IPS DF 6.9 (cell line): Measurements from ENCODE around the gene ROPN1L.
"Not testable (repeated sequence)": the region's sequence is repeated elsewhere in the genome, so short reads cannot be mapped to it uniquely, and the experiment has no call there.

Source experiments
- DNase-seq: peaks from one replicate; pipeline ENCODE4 v3.0.0-alpha.2; 2013; ENCODE audit warnings: low read depth, low spot score
- H3K27ac ChIP-seq: one replicate; pipeline ENCODE4 v1.5.1; 2013; ENCODE audit warnings: low read length, control low read depth
- H3K27me3 ChIP-seq: 2 replicates; pipeline ENCODE4 v1.6.1; 2013; ENCODE audit warnings: mild to moderate bottlenecking, low read length; ENCODE audit not compliant: control insufficient read depth, insufficient read depth
- H3K36me3 ChIP-seq: 2 replicates; pipeline ENCODE4 v1.6.1; 2013; ENCODE audit warnings: low read length; ENCODE audit not compliant: control insufficient read depth, insufficient read depth
- H3K4me1 ChIP-seq: 2 replicates; pipeline ENCODE4 v1.6.1; 2013; ENCODE audit warnings: low read length; ENCODE audit not compliant: control insufficient read depth, insufficient read depth
- H3K4me3 ChIP-seq: 2 replicates; pipeline ENCODE4 v1.5.1; 2013; ENCODE audit warnings: mild to moderate bottlenecking, low read length
- H3K9me3 ChIP-seq: 2 replicates; pipeline ENCODE4 v1.6.1; 2013; ENCODE audit warnings: low read length, inconsistent platforms; ENCODE audit not compliant: control insufficient read depth, insufficient read depth
- WGBS: extraction: QIAGEN DNeasy Blood & Tissue Kit; methylation state at CpG from one replicate; pipeline ENCODE4 v1.1.7; 2013; ENCODE audit warnings: mixed read lengths, missing lambda C conversion rate; ENCODE audit not compliant: insufficient read length, insufficient coverage; 5-methylcytosine and 5-hydroxymethylcytosine counted together

The ROPN1L gene

DNA sequence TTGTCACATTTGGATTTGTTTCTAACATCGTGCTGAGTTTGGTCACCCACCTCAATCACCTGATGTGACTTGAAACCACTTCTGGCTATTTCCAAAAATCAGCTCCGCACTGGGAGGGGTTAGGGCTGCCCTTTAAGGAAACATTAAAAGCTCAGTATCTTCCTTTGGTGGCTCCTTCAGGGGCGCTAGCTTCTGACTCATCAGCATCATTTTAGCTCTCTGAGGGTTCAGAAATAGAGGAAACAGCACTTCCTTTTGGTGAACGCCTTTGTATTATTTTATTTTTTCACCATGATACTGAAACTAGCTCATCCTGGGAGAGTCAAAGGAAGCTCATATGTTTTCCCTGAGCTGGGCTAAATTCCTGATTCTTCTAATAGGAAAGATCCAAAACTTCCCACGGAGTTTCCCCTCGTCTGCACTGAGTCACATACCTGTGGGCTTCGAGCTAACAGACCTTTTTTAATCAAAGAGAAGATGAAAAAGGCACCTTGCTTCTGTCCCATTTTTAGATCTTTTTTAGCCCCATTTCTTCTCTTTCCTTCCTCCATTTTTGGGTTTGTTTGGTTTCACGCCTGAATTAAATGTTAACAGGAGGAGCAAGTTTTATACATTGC, 48.2 kb downstream of the ROPN1L start:
- H3K4me3 ChIP-seq: no peak overlapping the region
- H3K36me3 ChIP-seq: no peaks in the 10 kb centered on the region
- peaks cover 1% of the 10 kb centered on the region; the same call in 1 of the 2 replicates for H3K9me3 ChIP-seq
- no CpG with 5 or more reads among the region's 8 CpGs for WGBS
- no peak overlapping the region for H3K27ac ChIP-seq
- H3K27me3 ChIP-seq: no peaks in the 10 kb centered on the region
- H3K4me1 ChIP-seq: no peaks in the 10 kb centered on the region; the same call in 1 of the 2 replicates
- no peak for DNase-seq

DNA sequence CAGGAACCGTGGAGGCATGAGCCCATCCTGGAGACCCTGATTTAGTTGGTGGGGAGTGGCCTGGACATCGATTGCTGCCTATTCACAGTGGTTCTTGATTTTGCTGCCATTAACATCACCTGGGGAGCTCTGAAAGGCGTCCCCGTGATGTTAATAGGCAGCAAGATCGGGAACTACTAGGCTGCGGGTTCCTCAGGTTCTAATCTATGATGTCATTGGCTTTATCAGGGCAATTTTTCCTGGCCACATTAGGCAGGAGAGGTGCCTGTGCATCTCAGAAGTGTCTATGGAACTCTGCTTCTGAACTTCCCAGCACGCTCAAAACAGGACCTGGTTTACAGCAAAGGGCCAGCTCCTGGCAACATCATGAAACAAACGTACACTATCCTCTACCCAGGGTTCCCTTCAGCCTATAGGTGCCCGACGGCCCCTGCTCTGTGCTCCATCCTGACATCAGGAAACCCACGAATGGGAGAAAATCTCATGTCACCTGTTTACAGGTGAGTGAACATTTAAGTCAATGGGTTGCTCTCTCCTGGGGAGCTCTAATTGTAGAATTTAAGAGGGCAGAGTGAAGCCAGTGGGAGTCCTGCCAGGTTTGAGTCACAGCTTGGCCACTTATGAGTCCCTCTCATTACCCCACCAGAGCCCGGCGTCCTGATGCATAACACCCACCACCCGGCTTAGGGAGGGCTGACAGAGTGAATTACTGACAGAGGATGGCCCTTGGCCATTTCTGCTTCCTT, 49.4 kb downstream of the ROPN1L start:
- Histone ChIP-seq H3K27me3 (no peaks in the 10 kb centered on the region), H3K9me3 (peaks cover 1% of the 10 kb centered on the region; the same call in 1 of the 2 replicates), H3K36me3 (no peaks in the 10 kb centered on the region), H3K27ac (no peak overlapping the region), H3K4me3 (no peak overlapping the region), H3K4me1 (no peaks in the 10 kb centered on the region; the same call in 1 of the 2 replicates)
- no peak for DNase-seq
- no CpG with 5 or more reads among the region's 14 CpGs for WGBS

DNA sequence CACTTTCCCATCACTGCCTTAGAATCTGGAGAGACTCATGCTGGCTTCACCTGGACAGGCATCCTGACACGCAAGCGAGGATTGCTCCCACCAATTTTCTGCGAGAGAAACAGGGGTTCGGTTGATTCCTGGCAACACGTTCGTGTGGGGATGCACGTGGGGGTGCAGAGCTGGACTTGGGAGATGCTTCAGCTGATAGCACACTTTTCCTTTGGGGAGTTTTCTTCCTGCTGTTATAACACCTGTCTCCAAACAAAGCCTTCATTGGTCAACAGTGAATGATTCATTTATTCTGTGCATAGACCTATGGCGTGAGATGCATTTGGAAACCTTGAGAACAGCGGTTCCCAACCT, 50.0 kb downstream of the ROPN1L start:
- Histone ChIP-seq H3K4me1 (no peaks in the 10 kb centered on the region; the same call in 1 of the 2 replicates), H3K36me3 (no peaks in the 10 kb centered on the region), H3K27me3 (no peaks in the 10 kb centered on the region), H3K9me3 (peaks cover 1% of the 10 kb centered on the region; the same call in 1 of the 2 replicates), H3K27ac (no peak overlapping the region), H3K4me3 (no peak overlapping the region)
- no CpG with 5 or more reads among the region's 9 CpGs for WGBS
- DNase-seq: no peak

DNA sequence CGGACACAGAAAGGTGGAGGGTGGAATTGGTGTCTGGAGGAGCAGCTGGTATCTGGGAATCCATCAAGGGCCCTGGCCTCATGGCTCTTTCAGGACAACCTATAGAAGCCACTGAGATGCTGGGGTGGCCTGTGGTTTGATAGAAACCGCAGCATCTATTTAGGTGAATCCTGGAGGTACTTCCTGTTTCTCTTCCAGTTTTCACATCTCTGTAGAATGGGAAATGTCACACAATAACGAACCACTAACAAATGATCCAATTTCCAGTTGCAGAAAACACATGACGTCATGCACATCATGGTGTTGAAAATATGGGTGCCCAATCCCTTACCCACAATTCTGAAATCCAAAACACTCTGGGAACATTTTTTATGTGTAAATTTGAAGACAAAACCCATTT, 52.2 kb downstream of the ROPN1L start:
- Histone ChIP-seq H3K27me3 (no peaks in the 10 kb centered on the region), H3K36me3 (no peaks in the 10 kb centered on the region), H3K9me3 (peaks cover 1% of the 10 kb centered on the region; the same call in 1 of the 2 replicates), H3K4me1 (no peaks in the 10 kb centered on the region), H3K27ac (no peak overlapping the region), H3K4me3 (no peak overlapping the region)
- no peak for DNase-seq
- no CpG with 5 or more reads among the region's 4 CpGs for WGBS

DNA sequence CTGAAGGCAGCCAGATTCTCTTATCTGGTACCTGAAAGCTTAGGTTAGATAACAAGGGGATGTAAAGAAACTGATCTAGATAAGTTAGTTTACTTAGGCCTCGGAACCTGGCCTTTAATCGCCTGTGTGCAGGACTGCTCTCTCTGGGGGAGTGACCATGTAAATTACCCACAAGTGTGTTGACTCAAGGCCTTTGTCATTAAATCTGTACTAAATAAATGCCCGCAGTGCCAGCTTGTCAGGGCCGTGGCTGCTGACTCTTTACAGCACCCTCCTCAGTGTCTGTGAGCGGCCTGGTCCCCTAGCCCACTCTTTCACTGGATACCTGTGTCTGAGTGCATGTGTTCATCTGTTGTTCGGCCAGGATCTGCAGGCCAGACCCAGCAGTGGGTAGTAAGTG, 52.8 kb downstream of the ROPN1L start:
- H3K27me3 ChIP-seq, H3K9me3 ChIP-seq, H3K4me3 ChIP-seq, H3K4me1 ChIP-seq, H3K27ac ChIP-seq, H3K36me3 ChIP-seq, DNase-seq: not testable (repeated sequence)
- no CpG with 5 or more reads among the region's 6 CpGs for WGBS

DNA sequence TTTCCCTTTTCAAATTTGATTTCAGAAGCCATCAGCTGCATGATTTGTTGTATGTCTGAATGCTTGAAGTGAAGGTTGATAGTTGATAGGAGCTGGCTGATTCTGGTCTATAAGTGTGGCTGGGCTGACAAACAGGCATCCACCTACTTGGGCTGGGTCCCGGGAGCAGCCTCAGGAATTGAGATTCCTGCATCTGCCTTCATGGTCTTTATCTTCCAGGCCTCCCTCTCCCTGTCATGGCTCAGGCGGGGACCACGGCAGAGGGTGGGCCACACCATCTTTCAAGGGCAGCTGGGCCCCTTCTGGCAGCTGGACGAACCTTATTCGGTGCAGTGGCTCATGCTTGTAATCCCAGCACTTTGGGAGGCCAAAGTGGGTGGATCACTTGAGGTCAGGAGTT, 55.9 kb downstream of the ROPN1L start:
- no peak for DNase-seq
- H3K27ac ChIP-seq: no peak overlapping the region
- peaks cover 1% of the 10 kb centered on the region; the same call in 1 of the 2 replicates for H3K9me3 ChIP-seq
- no CpG with 5 or more reads among the region's 5 CpGs for WGBS
- no peak overlapping the region for H3K4me3 ChIP-seq
- H3K4me1 ChIP-seq: no peaks in the 10 kb centered on the region
- H3K27me3 ChIP-seq: no peaks in the 10 kb centered on the region
- no peaks in the 10 kb centered on the region for H3K36me3 ChIP-seq

DNA sequence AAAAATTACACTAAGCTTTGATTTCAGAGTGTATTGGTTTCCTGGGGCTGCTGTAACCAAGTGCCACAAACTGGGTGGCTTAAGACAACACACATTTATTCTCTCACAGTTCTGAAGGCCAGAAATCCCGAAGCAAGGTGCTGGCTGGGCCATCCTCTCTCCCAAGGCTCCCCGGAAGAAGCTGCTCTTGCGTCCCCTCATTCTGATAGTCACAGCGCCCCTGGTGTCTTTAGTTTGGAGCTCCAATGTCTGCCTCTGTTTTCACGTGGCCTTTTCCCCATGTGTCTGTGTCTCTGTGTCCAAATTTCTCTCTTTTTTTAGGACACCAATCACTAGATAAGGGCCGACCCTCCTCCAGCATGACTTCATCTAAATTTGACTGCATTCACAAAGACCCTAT, 56.7 kb downstream of the ROPN1L start:
- no CpG with 5 or more reads among the region's 6 CpGs for WGBS
- Histone ChIP-seq H3K4me1 (no peaks in the 10 kb centered on the region), H3K27me3 (no peaks in the 10 kb centered on the region), H3K9me3 (peaks cover 1% of the 10 kb centered on the region; the same call in 1 of the 2 replicates), H3K36me3 (no peaks in the 10 kb centered on the region), H3K4me3 (no peak overlapping the region), H3K27ac (no peak overlapping the region)
- no peak for DNase-seq

DNA sequence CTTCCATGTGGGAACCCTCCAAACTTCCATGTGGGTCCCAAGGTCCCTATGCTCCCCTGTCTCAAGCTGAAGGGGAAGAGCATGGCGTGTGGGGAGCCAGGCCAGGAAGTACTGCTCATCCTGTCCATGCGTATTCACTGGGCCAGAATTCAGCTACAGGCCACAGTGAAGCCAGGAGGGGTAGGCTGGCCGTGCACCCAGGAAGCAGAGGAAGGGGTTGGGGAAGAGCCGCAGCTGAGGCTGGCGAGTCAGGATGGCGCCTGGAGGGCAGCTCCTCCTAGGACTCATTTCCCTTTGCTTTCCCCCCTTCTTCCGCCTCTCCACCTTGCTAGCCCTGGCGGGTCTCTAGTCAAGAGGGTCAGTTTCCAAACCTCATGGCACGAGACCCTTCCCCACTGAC, 57.4 kb downstream of the ROPN1L start:
- no peaks in the 10 kb centered on the region for H3K27me3 ChIP-seq
- no peak overlapping the region for H3K4me3 ChIP-seq
- DNase-seq: no peak
- H3K4me1 ChIP-seq: no peaks in the 10 kb centered on the region
- WGBS: no CpG with 5 or more reads among the region's 9 CpGs
- no peak overlapping the region for H3K27ac ChIP-seq
- no peaks in the 10 kb centered on the region for H3K36me3 ChIP-seq
- no peaks in the 10 kb centered on the region for H3K9me3 ChIP-seq

DNA sequence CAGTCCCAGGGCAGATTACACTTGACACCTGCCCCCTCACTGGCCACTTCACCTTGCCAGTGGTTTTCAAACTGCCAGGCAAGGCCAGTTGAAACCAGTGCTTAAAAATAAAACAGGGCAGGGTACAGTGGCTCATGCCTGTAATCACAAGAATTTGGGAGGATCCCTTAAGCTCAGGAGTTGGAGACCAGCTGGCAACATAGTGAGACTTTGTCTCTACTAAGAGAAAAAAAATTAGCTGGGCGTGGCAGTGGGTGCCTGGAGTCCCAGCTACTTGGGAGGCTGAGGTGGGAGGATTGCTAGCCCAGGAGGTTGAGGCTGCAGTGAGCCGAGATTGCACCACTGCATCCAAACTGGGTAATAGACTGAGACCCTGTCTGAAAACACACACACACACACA, 58.1 kb downstream of the ROPN1L start:
- WGBS: no CpG with 5 or more reads among the region's 2 CpGs
- H3K9me3 ChIP-seq: no peaks in the 10 kb centered on the region

DNA sequence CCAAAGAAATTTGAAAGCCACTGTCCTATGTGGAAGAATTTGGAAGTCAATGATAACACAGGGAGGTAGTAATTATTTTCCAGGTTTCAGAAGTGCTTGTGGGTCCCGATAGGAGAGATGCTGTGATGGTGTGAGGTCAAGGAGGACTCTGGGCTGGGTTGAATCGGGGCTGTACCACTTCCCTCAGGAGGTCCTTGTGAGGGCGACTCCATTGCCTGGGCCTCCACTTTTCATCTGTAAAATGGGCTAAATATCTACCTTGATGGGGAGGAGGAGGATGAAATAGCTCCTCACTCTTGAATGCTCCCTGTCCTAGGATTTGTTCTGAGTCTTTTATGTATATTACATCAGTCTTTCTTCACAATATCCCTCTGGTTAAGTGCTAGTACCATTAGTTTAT, 59.0 kb downstream of the ROPN1L start:
- H3K4me1 ChIP-seq: no peaks in the 10 kb centered on the region
- no CpG with 5 or more reads among the region's 3 CpGs for WGBS
- H3K27ac ChIP-seq: no peak overlapping the region
- H3K4me3 ChIP-seq: no peak overlapping the region
- DNase-seq: no peak
- no peaks in the 10 kb centered on the region for H3K36me3 ChIP-seq
- no peaks in the 10 kb centered on the region for H3K27me3 ChIP-seq
- no peaks in the 10 kb centered on the region for H3K9me3 ChIP-seq

More for the DNA sequence above, 58.1 kb downstream of the ROPN1L start:
- Histone ChIP-seq H3K36me3 (no peaks in the 10 kb centered on the region), H3K27ac (no peak overlapping the region), H3K4me3 (no peak overlapping the region), H3K27me3 (no peaks in the 10 kb centered on the region), H3K4me1 (no peaks in the 10 kb centered on the region)
- DNase-seq: no peak
